Urinary bladder (tissue), 4 donors: ENCODE results near the gene ORMDL2. TPM values are rescaled to one million over a fixed set of nuclear protein-coding genes. Genes with fewer than 3 reads are reported as not detected.

Experiments
- DNase-seq: peaks from one replicate; pipeline ENCODE4 v3.0.0-alpha.2; 2015; ENCODE audit errors: extremely low spot score
- H3K27ac ChIP-seq: one replicate; pipeline ENCODE4 v1.5.1; 2013; ENCODE audit warnings: low read depth, mild to moderate bottlenecking, moderate library complexity
- H3K36me3 ChIP-seq: one replicate; pipeline ENCODE4 v1.6.1; 2013; ENCODE audit warnings: mild to moderate bottlenecking, moderate library complexity; ENCODE audit not compliant: insufficient read depth
- H3K4me1 ChIP-seq: one replicate; pipeline ENCODE4 v1.6.1; 2013; ENCODE audit warnings: mild to moderate bottlenecking, moderate library complexity; ENCODE audit not compliant: insufficient read depth
- H3K4me3 ChIP-seq: one replicate; pipeline ENCODE4 v1.5.1; 2013; ENCODE audit warnings: low read depth, low read length
- WGBS: extraction: QIAGEN DNeasy Blood & Tissue Kit; methylation state at CpG from one replicate; pipeline ENCODE4 v1.1.7; 2013; 5-methylcytosine and 5-hydroxymethylcytosine counted together
- polyA plus RNA-seq: library from polyadenylated mRNA; stranded (reverse); fragments of 200-250 nt; gene quantifications from one replicate; pipeline ENCODE4 v1.2.3, GENCODE V29; 2013
- total RNA-seq: library from RNA; depleted of rRNA; stranded (reverse); fragments of >200 nt; gene quantifications from one replicate; pipeline ENCODE4 v1.2.3, GENCODE V29; 2014
- donor health status: healthy with polysubstance abuse.
- donor health status: healthy.

The ORMDL2 gene
- total and polyA plus RNA-seq, 2 donors = 8.4 to 37.3 TPM

- 84% methylated on average over 12 of the region's 12 CpGs for WGBS
- Histone ChIP-seq H3K4me3 (no peak overlapping the region), H3K36me3 (peaks cover 2% of the 10 kb centered on the region), H3K4me1 (no peaks in the 10 kb centered on the region), H3K27ac (no peak overlapping the region)
- no peak for DNase-seq
Observed at GRCh38 chr12:55815473-55815872, 2.4 kb upstream of the ORMDL2 start.

GRCh38 chr12:55816881-55817344, 928 bp upstream of the ORMDL2 start:
- H3K27ac ChIP-seq = peak overlapping the region; percentile 34
- H3K36me3 ChIP-seq = peaks cover 3% of the 10 kb centered on the region
- no peaks in the 10 kb centered on the region for H3K4me1 ChIP-seq
- H3K4me3 ChIP-seq = peak overlapping the region; percentile 51
- WGBS = under 1% methylated on average over 14 of the region's 14 CpGs
- peak; percentile 14 for DNase-seq

- Histone ChIP-seq H3K4me3 (peak overlapping the region; percentile 54), H3K27ac (peak overlapping the region; percentile 12), H3K36me3 (peaks cover 3% of the 10 kb centered on the region), H3K4me1 (no peaks in the 10 kb centered on the region)
- no peak for DNase-seq
- under 1% methylated on average over 17 of the region's 17 CpGs for WGBS
Observed at GRCh38 chr12:55818140-55818728, 393 bp downstream of the ORMDL2 start.

GRCh38 chr12:55818886-55819285, 1.0 kb downstream of the ORMDL2 start:
- Histone ChIP-seq H3K36me3 (peaks cover 3% of the 10 kb centered on the region), H3K4me3 (no peak overlapping the region), H3K27ac (no peak overlapping the region), H3K4me1 (no peaks in the 10 kb centered on the region)
- DNase-seq = no peak
- 69% methylated on average over 6 of the region's 6 CpGs for WGBS

- Histone ChIP-seq H3K36me3 (peaks cover 3% of the 10 kb centered on the region), H3K4me1 (no peaks in the 10 kb centered on the region), H3K27ac (no peak overlapping the region), H3K4me3 (no peak overlapping the region)
- DNase-seq = no peak
- WGBS = 77% methylated on average over 1 of the region's 1 CpG
Observed at GRCh38 chr12:55820679-55821078, 2.8 kb downstream of the ORMDL2 start.

GRCh38 chr12:55822228-55822627, 4.4 kb downstream of the ORMDL2 start:
- 33% methylated on average over 6 of the region's 6 CpGs for WGBS
- no peak for DNase-seq
- Histone ChIP-seq H3K36me3 (peaks cover 3% of the 10 kb centered on the region), H3K4me3 (no peak overlapping the region), H3K4me1 (peaks cover 1% of the 10 kb centered on the region), H3K27ac (no peak overlapping the region)

- Histone ChIP-seq H3K4me1 (peaks cover 4% of the 10 kb centered on the region), H3K36me3 (peaks cover 3% of the 10 kb centered on the region), H3K4me3 (no peak overlapping the region), H3K27ac (no peak overlapping the region)
- 80% methylated on average over 4 of the region's 4 CpGs for WGBS
- no peak for DNase-seq
Observed at GRCh38 chr12:55823419-55823818, 5.6 kb downstream of the ORMDL2 start.

GRCh38 chr12:55824726-55825125, 6.9 kb downstream of the ORMDL2 start:
- Histone ChIP-seq H3K4me3 (no peak overlapping the region), H3K36me3 (peaks cover 3% of the 10 kb centered on the region), H3K4me1 (peaks cover 6% of the 10 kb centered on the region), H3K27ac (no peak overlapping the region)
- 87% methylated on average over 5 of the region's 5 CpGs for WGBS
- DNase-seq = no peak

- no peak for DNase-seq
Observed at GRCh38 chr12:55827806-55828205, 10.0 kb downstream of the ORMDL2 start.

GRCh38 chr12:55828357-55828756, 10.5 kb downstream of the ORMDL2 start:
- no peak for DNase-seq
- H3K4me1 ChIP-seq = peaks cover 6% of the 10 kb centered on the region
- no peak overlapping the region for H3K27ac ChIP-seq
- no peak overlapping the region for H3K4me3 ChIP-seq
- H3K36me3 ChIP-seq = no peaks in the 10 kb centered on the region
- WGBS = 88% methylated on average over 5 of the region's 5 CpGs

More at GRCh38 chr12:55827806-55828205, 10.0 kb downstream of the ORMDL2 start:
- H3K27ac ChIP-seq = no peak overlapping the region
- peaks cover 6% of the 10 kb centered on the region for H3K4me1 ChIP-seq
- WGBS = 88% methylated on average over 15 of the region's 15 CpGs
- H3K4me3 ChIP-seq = no peak overlapping the region
- H3K36me3 ChIP-seq = no peaks in the 10 kb centered on the region

- H3K36me3 ChIP-seq = no peaks in the 10 kb centered on the region
- H3K27ac ChIP-seq = peak overlapping the region; percentile 93
- H3K4me3 ChIP-seq = peak overlapping the region; percentile 82
- WGBS = under 1% methylated on average over 37 of the region's 37 CpGs
- no peak for DNase-seq
- H3K4me1 ChIP-seq = peaks cover 6% of the 10 kb centered on the region
Observed at GRCh38 chr12:55829967-55830600, 12.2 kb downstream of the ORMDL2 start.

- H3K4me3 ChIP-seq = peak overlapping the region; percentile 82
- WGBS = 3% methylated on average over 23 of the region's 23 CpGs
- peaks cover 6% of the 10 kb centered on the region for H3K4me1 ChIP-seq
- peak; percentile 82 for DNase-seq
- H3K36me3 ChIP-seq = no peaks in the 10 kb centered on the region
- peak overlapping the region; percentile 93 for H3K27ac ChIP-seq
Observed at GRCh38 chr12:55830601-55831446, 13.0 kb downstream of the ORMDL2 start.

- peak overlapping the region; percentile 82 for H3K4me3 ChIP-seq
- no peaks in the 10 kb centered on the region for H3K36me3 ChIP-seq
- WGBS = 23% methylated on average over 1 of the region's 1 CpG
- peaks cover 6% of the 10 kb centered on the region for H3K4me1 ChIP-seq
- H3K27ac ChIP-seq = peak overlapping the region; percentile 11
- no peak for DNase-seq
Observed at GRCh38 chr12:55831447-55831815, 13.6 kb downstream of the ORMDL2 start.

GRCh38 chr12:55833056-55833455, 15.2 kb downstream of the ORMDL2 start:
- H3K36me3 ChIP-seq = no peaks in the 10 kb centered on the region
- peaks cover 1% of the 10 kb centered on the region for H3K4me1 ChIP-seq
- WGBS = 94% methylated on average over 10 of the region's 10 CpGs
- no peak for DNase-seq
- H3K4me3 ChIP-seq = no peak overlapping the region
- no peak overlapping the region for H3K27ac ChIP-seq
